Ovary (tissue), 9 donors: ENCODE results near the gene CATSPERE. TPM values are rescaled to one million over a fixed set of nuclear protein-coding genes. Genes with fewer than 3 reads are reported as not detected.
A peak's percentile ranks its signal among the peaks of the same experiment; 100 is the strongest.

ENCODE experiments used
- DNase-seq, 5 donors: peaks; one replicate each; pipeline ENCODE4 v3.0.0-alpha.2; 2019 to 2020
- H3K27ac ChIP-seq, 2 donors: fragments of 200-600 bp; one replicate each; pipeline versions ENCODE4 v1.5.1 to v1.8.0; 2019 to 2022
- H3K27me3 ChIP-seq: fragments of 200-600 bp; one replicate; pipeline ENCODE4 v1.8.0; 2022
- H3K36me3 ChIP-seq: fragments of 200-600 bp; sonication (generic); one replicate; pipeline ENCODE4 v1.5.1; 2019
- H3K4me1 ChIP-seq: one replicate; pipeline ENCODE4 v1.8.1; 2013; ENCODE audit warnings: mild to moderate bottlenecking, moderate library complexity; ENCODE audit not compliant: insufficient read depth
- H3K4me3 ChIP-seq: fragments of 200-600 bp; sonication (generic); one replicate; pipeline ENCODE4 v1.5.1; 2017
- H3K9me3 ChIP-seq, 2 donors: fragments of 200-600 bp in 1 of 2; sonication (generic) in 1 of 2; one replicate each; pipeline versions ENCODE4 v1.5.1 to v1.8.1; 2013 to 2019; ENCODE audit warnings: mild to moderate bottlenecking in 1 of 2, moderate library complexity in 1 of 2
- CTCF ChIP-seq, 3 donors: fragments of 450-650 bp in 2 of 3; fragments of 200-600 bp in 1 of 3; IDR thresholded peaks; one replicate each; pipeline versions ENCODE4 v1.5.1 to v1.8.0; 2016 to 2022; ENCODE audit warnings: antibody characterized with exemption in 3 of 3, mild to moderate bottlenecking in 1 of 3
- EP300 ChIP-seq: sonication (generic); formaldehyde crosslinking; IDR thresholded peaks from one replicate; pipeline ENCODE4 v1.6.1; 2017; ENCODE audit warnings: antibody characterized with exemption
- POLR2A ChIP-seq: fragments of 450-650 bp; IDR thresholded peaks from one replicate; pipeline ENCODE4 v1.6.1; 2017; ENCODE audit warnings: antibody characterized with exemption, mild to moderate bottlenecking, moderate library complexity
- WGBS, 3 donors: extraction: QIAGEN DNeasy Blood & Tissue Kit in 1 of 3; methylation state at CpG; one replicate each; pipeline versions ENCODE4 v1.1.5 to v1.1.7; 2013 to 2017; 5-methylcytosine and 5-hydroxymethylcytosine counted together
- intact Hi-C, 4 donors: fragments of 100-400 bp; cut with DNase I; formaldehyde crosslinking; loops; one replicate each; pipeline versions ENCODE4 v1.11.0 to v1.15.1; 2022 to 2023
- polyA plus RNA-seq, 2 donors: library from polyadenylated mRNA; stranded (reverse); fragments of 200-250 nt in 1 of 2; fragments of 350-450 nt in 1 of 2; fragmentation: Illumina TruSeq in 1 of 2; extraction: RNeasy Lipid Tissue Mini Kit (QIAGEN cat#74804) in 1 of 2; gene quantifications; one replicate each; pipeline ENCODE4 v1.2.3, GENCODE V29; 2013 to 2014
- total RNA-seq, 7 donors: library from RNA; depleted of rRNA in 2 of 7; stranded (reverse); fragments of >200 nt in 2 of 7; fragmentation: NEBNext Ultra II Directional in 3 of 7; extraction: Animal tissue kit (Norgen Biotek cat#: 25700) in 3 of 7; gene quantifications; one replicate each; pipeline versions ENCODE4 v1.1.0 to v1.2.4, GENCODE V29; 2016 to 2023
- donor health status: DM: no; HTN: no; CAD: no; lungs with moderate emphysema.
- donor health status: DM: no; HTN: no; CAD: no.
- donor health status: Bipolar disorder and iron deficiency.
- donor health status: DM: yes; HTN: yes; CAD: no.
- donor health status: DM: no; HTN: no; CAD: no.
- donor health status: DM: yes; HTN: yes; CAD: no.

Gene CATSPERE
- total and polyA plus RNA-seq, 9 donors = 0.70 to 3.2 (median 2.1) TPM

GRCh38 chr1:244450597-244451538, 10.2 kb upstream of the CATSPERE start:
- TF ChIP-seq CTCF (IDR thresholded peaks at IDR 0.05) (no peak), POLR2A (peak; percentile 8), EP300 (no peak)
- 0 to 1% (median 1%) methylated on average over 41 of the region's 41 CpGs for WGBS, 3 donors
- peaks cover 4% of the 10 kb centered on the region for H3K4me1 ChIP-seq
- intact Hi-C loops = loop anchor here in 3 of 4 donors (5.0 to 10.0 kb wide), 3 partner anchors 146 to 396 kb away; partner anchors contain the start of gene ZBTB18 (in 1 of the 3)
- H3K4me3 ChIP-seq = peak overlapping the region; percentile 93
- H3K36me3 ChIP-seq = no peaks in the 10 kb centered on the region
- peak; percentile 56 to 79 (median 73) for DNase-seq
- no peaks in the 10 kb centered on the region for H3K27me3 ChIP-seq
- peak overlapping the region; percentile 89 for H3K27ac ChIP-seq
- H3K9me3 ChIP-seq = no peaks in the 10 kb centered on the region

GRCh38 chr1:244451539-244451950, 9.5 kb upstream of the CATSPERE start, which contains the start of gene ADSS2:
Gene ADSS2 (minus strand): TSS chr1:244451909. CDS start chr1:244451817, 92 bp downstream.
- Histone ChIP-seq H3K9me3 (no peaks in the 10 kb centered on the region), H3K27ac (peak within 1 kb of the TSS; percentile 89), H3K4me3 (peak within 1 kb of the TSS; percentile 93), H3K4me1 (peaks cover 4% of the 10 kb centered on the region), H3K36me3 (no peaks in the 10 kb centered on the region), H3K27me3 (no peaks in the 10 kb centered on the region)
- no peak for DNase-seq
- 0 to 2% (median 0%) methylated on average over 30 to 45 of the region's 45 CpGs for WGBS, 3 donors
- TF ChIP-seq CTCF (IDR thresholded peaks at IDR 0.05) (no peak), POLR2A (peak; percentile 48)
- intact Hi-C loops = loop anchor here in 3 of 4 donors (5.0 to 10.0 kb wide), 3 partner anchors 147 to 397 kb away; partner anchors contain the start of gene ZBTB18 (in 1 of the 3)

GRCh38 chr1:244451951-244452795, 8.9 kb upstream of the CATSPERE start:
- 6 to 14% (median 8%) methylated on average over 21 to 47 of the region's 47 CpGs for WGBS, 3 donors
- TF ChIP-seq CTCF (IDR thresholded peaks at IDR 0.05) (peak; percentile 31 to 61 (median 51)), POLR2A (no peak)
- Histone ChIP-seq H3K9me3 (no peaks in the 10 kb centered on the region), H3K4me3 (peak overlapping the region; percentile 93), H3K36me3 (no peaks in the 10 kb centered on the region), H3K4me1 (peaks cover 4% of the 10 kb centered on the region), H3K27ac (peak overlapping the region; percentile 89), H3K27me3 (no peaks in the 10 kb centered on the region)
- DNase-seq = peak; percentile 99
- intact Hi-C loops = loop anchor here in 3 of 4 donors (5.0 to 10.0 kb wide), 3 partner anchors 147 to 397 kb away; partner anchors contain the start of gene ZBTB18 (in 1 of the 3)

GRCh38 chr1:244454412-244454811, 6.7 kb upstream of the CATSPERE start:
- TF ChIP-seq EP300 (no peak), POLR2A (no peak), CTCF (IDR thresholded peaks at IDR 0.05) (no peak)
- Histone ChIP-seq H3K27me3 (no peaks in the 10 kb centered on the region), H3K36me3 (no peaks in the 10 kb centered on the region), H3K4me3 (no peak overlapping the region), H3K9me3 (no peaks in the 10 kb centered on the region), H3K4me1 (peaks cover 4% of the 10 kb centered on the region), H3K27ac (no peak overlapping the region)
- intact Hi-C loops = loop anchor here in 3 of 4 donors (5.0 to 10.0 kb wide), 3 partner anchors 150 to 400 kb away; partner anchors contain the start of gene ZBTB18 (in 1 of the 3)
- WGBS, 3 donors = 73 to 82% (median 78%) methylated on average over 6 of the region's 6 CpGs
- DNase-seq = no peak
